HCT116 (cell line): Measurements from ENCODE around the gene NAA11. TPM values are rescaled to one million over a fixed set of nuclear protein-coding genes. Genes with fewer than 3 reads are reported as not detected.

Experiments
- ATAC-seq: fragments of 200-7000 bp; cut with Tn5 transposase; 2 replicates; pipeline ENCODE4 v1.9.1; 2020; ENCODE audit warnings: mild to moderate bottlenecking, moderate library complexity
- BruUV-seq: library from RNA; stranded (reverse); fragments of 400-500 nt; replicated peaks from 2 replicates; lab custom pipeline; 2021; lab: Mats Ljungman, UMichigan
- CTCF ChIA-PET: fragments of 300-600 bp; sonication (Branson Sonifier 250); formaldehyde crosslinking; loops from one replicate; lab custom pipeline; 2021; ENCODE audit warnings: antibody characterized with exemption; lab: Charles Lee
- POLR2A ChIA-PET: fragments of 300-600, 350-600 bp; sonication (Branson Sonifier 250); formaldehyde crosslinking; loops from one replicate; lab custom pipeline; 2021; ENCODE audit warnings: antibody characterized with exemption; lab: Charles Lee
- RAD21 ChIA-PET, 2 experiments: fragments of 300-600 bp; sonication (Branson Sonifier 250); formaldehyde crosslinking; loops; one replicate each; lab custom pipeline; 2023; ENCODE audit warnings: low total read pairs in 2 of 2; ENCODE audit not compliant: uncharacterized antibody in 2 of 2, unreplicated experiment in 2 of 2, low non-redundant PET in 1 of 2; lab: Charles Lee
- DNase-seq: peaks from one replicate; pipeline ENCODE4 v3.0.0-alpha.2; 2010; ENCODE audit warnings: low read depth, low spot score
- H2AFZ ChIP-seq: fragments of 200-600 bp; shearing (Covaris generic), sonication (generic); 2 replicates; pipeline ENCODE4 v1.6.1; 2017; ENCODE audit warnings: low read depth, mixed run types, mixed read lengths, antibody characterized with exemption, low read length; ENCODE audit not compliant: poor library complexity, severe bottlenecking
- H3K27ac ChIP-seq: 2 replicates; pipeline ENCODE4 v1.5.1; 2012; ENCODE audit warnings: low read depth, low read length
- H3K27me3 ChIP-seq: fragments of 200-600 bp; sonication (generic); 2 replicates; pipeline ENCODE4 v1.6.1; 2016; ENCODE audit warnings: mixed run types, low read length, mixed read lengths; ENCODE audit not compliant: insufficient read depth
- H3K36me3 ChIP-seq, 2 experiments: fragments of 200-500 bp in 1 of 2; fragments of 200-600 bp in 1 of 2; sonication (Bioruptor generic) in 1 of 2; sonication (generic) in 1 of 2; 2 replicates each; pipeline versions ENCODE4 v1.5.1 to v1.6.1; 2014 to 2016; ENCODE audit warnings: low read length in 2 of 2, inconsistent platforms in 1 of 2, mixed read lengths in 1 of 2, mixed run types in 1 of 2; ENCODE audit not compliant: insufficient read depth in 2 of 2, control insufficient read depth in 1 of 2
- H3K4me1 ChIP-seq, 2 experiments: fragments of 200-600 bp in 1 of 2; sonication (generic) in 1 of 2; 2 replicates each; pipeline versions ENCODE4 v1.5.1 to v1.6.1; 2012 to 2017; ENCODE audit warnings: low read length in 2 of 2, inconsistent platforms in 1 of 2, mild to moderate bottlenecking in 1 of 2, mixed read lengths in 1 of 2, mixed run types in 1 of 2, moderate library complexity in 1 of 2; ENCODE audit not compliant: insufficient read depth in 2 of 2, control insufficient read depth in 1 of 2
- H3K4me2 ChIP-seq: fragments of 200-600 bp; sonication (generic); 2 replicates; pipeline ENCODE4 v1.6.1; 2017; ENCODE audit warnings: mixed run types, low read length, mixed read lengths
- H3K4me3 ChIP-seq, 2 experiments: fragments of 200-600 bp in 1 of 2; sonication (generic) in 1 of 2; replicated peaks in 1 of 2; 2 replicates each; pipeline ENCODE4 v1.5.1; 2011 to 2016; ENCODE audit warnings: low read length in 2 of 2, control low read depth in 1 of 2, low read depth in 1 of 2, mild to moderate bottlenecking in 1 of 2, mixed read lengths in 1 of 2, mixed run types in 1 of 2
- H3K79me2 ChIP-seq: fragments of 200-600 bp; sonication (generic); 2 replicates; pipeline ENCODE4 v1.6.1; 2017; ENCODE audit warnings: mild to moderate bottlenecking, mixed run types, low read length, moderate library complexity, mixed read lengths; ENCODE audit not compliant: insufficient read depth
- H3K9ac ChIP-seq: fragments of 200-600 bp; sonication (generic); 2 replicates; pipeline ENCODE4 v1.6.1; 2016; ENCODE audit warnings: low read length, mixed read lengths
- H3K9me2 ChIP-seq: fragments of 200-600 bp; sonication (generic), shearing (Covaris generic); 2 replicates; pipeline ENCODE4 v1.6.1; 2017; ENCODE audit warnings: mixed run types, mild to moderate bottlenecking, moderate library complexity; ENCODE audit not compliant: insufficient read depth
- H3K9me3 ChIP-seq, 2 experiments: fragments of 200-500 bp in 1 of 2; fragments of 200-600 bp in 1 of 2; sonication (Bioruptor generic) in 1 of 2; sonication (generic) in 1 of 2; 2 replicates each; pipeline ENCODE4 v1.6.1; 2014 to 2017; ENCODE audit warnings: low read length in 2 of 2, mixed read lengths in 2 of 2, inconsistent platforms in 1 of 2, low read depth in 1 of 2, mild to moderate bottlenecking in 1 of 2, mixed run types in 1 of 2, moderate library complexity in 1 of 2; ENCODE audit not compliant: control insufficient read depth in 1 of 2, insufficient read depth in 1 of 2
- H4K20me1 ChIP-seq: fragments of 200-600 bp; sonication (generic), shearing (Covaris generic); 2 replicates; pipeline ENCODE4 v1.6.1; 2017; ENCODE audit warnings: mixed run types, mild to moderate bottlenecking, moderate library complexity; ENCODE audit not compliant: insufficient read depth
- CBX3 ChIP-seq: IDR thresholded peaks from 2 replicates; pipeline ENCODE4 v1.6.1; 2012; ENCODE audit warnings: low read depth
- CEBPB ChIP-seq: IDR thresholded peaks from 2 replicates; pipeline ENCODE4 v1.6.1; 2012; ENCODE audit warnings: low read depth
- ELF1 ChIP-seq: IDR thresholded peaks from 2 replicates; pipeline ENCODE4 v1.6.1; 2012; ENCODE audit warnings: low read depth, borderline replicate concordance
- EZH2 ChIP-seq: fragments of 200-600 bp; sonication (generic); IDR thresholded peaks from 2 replicates; pipeline ENCODE4 v1.6.1; 2017; ENCODE audit warnings: antibody characterized with exemption, mixed run types
- EZH2phosphoT487 ChIP-seq: fragments of 200-600 bp; IDR thresholded peaks from 2 replicates; pipeline ENCODE4 v1.6.1; 2018; ENCODE audit warnings: antibody characterized with exemption, borderline replicate concordance
- MAX ChIP-seq: IDR thresholded peaks from 2 replicates; pipeline ENCODE4 v1.6.1; 2012
- POLR2A ChIP-seq: IDR thresholded peaks from 2 replicates; pipeline ENCODE4 v1.7.0; 2011; ENCODE audit warnings: borderline replicate concordance; ENCODE audit not compliant: insufficient read depth, insufficient read length; ENCODE audit errors: extremely low read depth
- POLR2AphosphoS5 ChIP-seq: IDR thresholded peaks from 2 replicates; pipeline ENCODE4 v1.6.1; 2011; ENCODE audit warnings: mild to moderate bottlenecking, low read depth, low read length, moderate library complexity
- RAD21 ChIP-seq: IDR thresholded peaks from 2 replicates; pipeline ENCODE4 v1.6.1; 2012; ENCODE audit warnings: low read depth, mild to moderate bottlenecking
- SIN3A ChIP-seq: IDR thresholded peaks from 2 replicates; pipeline ENCODE4 v1.6.1; 2012; ENCODE audit warnings: low read depth
- SP1 ChIP-seq: IDR thresholded peaks from 2 replicates; pipeline ENCODE4 v1.6.1; 2012; ENCODE audit warnings: low read depth
- SRF ChIP-seq: IDR thresholded peaks from 2 replicates; pipeline ENCODE4 v1.6.1; 2012; ENCODE audit warnings: low read depth
- TCF7L2 ChIP-seq: IDR thresholded peaks from 2 replicates; pipeline ENCODE4 v1.7.0; 2011; ENCODE audit warnings: borderline replicate concordance, inconsistent platforms; ENCODE audit not compliant: insufficient read depth, insufficient read length; ENCODE audit errors: extremely low read depth
- intact Hi-C: fragments of 100-400 bp; cut with micrococcal nuclease; formaldehyde crosslinking; loops from 2 replicates; pipeline ENCODE4 v1.10.0; 2022
- total RNA-seq: library from RNA; stranded (reverse); gene quantifications from one replicate; pipeline ENCODE4 v1.2.1, GENCODE V29; 2021; ENCODE audit not compliant: unreplicated experiment
- TF ChIP-seq, protein P1 (sequence below): IDR thresholded peaks from 2 replicates; pipeline ENCODE4 v1.6.1; 2012
- TF ChIP-seq, protein P2 (sequence below), 3 experiments: fragments of 200-600 bp in 1 of 3; sonication (generic) in 1 of 3; IDR thresholded peaks in 2 of 3; conservative IDR thresholded peaks in 1 of 3; 2 replicates each; pipeline ENCODE4 v1.5.1; 2012 to 2017; ENCODE audit warnings: low read depth in 2 of 3, low read length in 2 of 3, antibody characterized with exemption in 1 of 3, borderline replicate concordance in 1 of 3, control low read depth in 1 of 3, mild to moderate bottlenecking in 1 of 3, mixed read lengths in 1 of 3, mixed run types in 1 of 3, moderate library complexity in 1 of 3; ENCODE audit not compliant: insufficient read depth in 1 of 3

Gene NAA11
- total RNA-seq, 1 experiment from 2014 or later, result not detected

- RAD21 ChIA-PET, result no interaction called here
- POLR2A ChIA-PET, result no interaction called here
- Histone ChIP-seq H3K9me2 (no peaks in the 10 kb centered on the region), H4K20me1 (no peaks in the 10 kb centered on the region; the same call in 1 of the 2 replicates), H3K4me3 (no peak overlapping the region), H3K27me3 (0 out of 2 replicates have a peak, but pooled peaks cover 4% of the 10 kb centered on the region), H3K79me2 (no peaks in the 10 kb centered on the region), H3K9me3 (no peaks in the 10 kb centered on the region), H2AFZ (no peak overlapping the region), H3K36me3 (no peaks in the 10 kb centered on the region), H3K4me2 (no peak overlapping the region), H3K9ac (no peak overlapping the region), H3K4me1 (no peaks in the 10 kb centered on the region), H3K27ac (no peak overlapping the region)
- ATAC-seq, result no peak
- BruUV-seq, result no TSS peak
- CTCF ChIA-PET, result no interaction called here
- no peak for TF ChIP-seq TCF7L2
- no peak for TF ChIP-seq SIN3A
- no peak for TF ChIP-seq CBX3
- TF ChIP-seq SRF, result no peak
- no peak for TF ChIP-seq POLR2AphosphoS5
- TF ChIP-seq, protein P1, sequence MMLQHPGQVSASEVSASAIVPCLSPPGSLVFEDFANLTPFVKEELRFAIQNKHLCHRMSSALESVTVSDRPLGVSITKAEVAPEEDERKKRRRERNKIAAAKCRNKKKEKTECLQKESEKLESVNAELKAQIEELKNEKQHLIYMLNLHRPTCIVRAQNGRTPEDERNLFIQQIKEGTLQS, result no peak
- TF ChIP-seq, protein P2, sequence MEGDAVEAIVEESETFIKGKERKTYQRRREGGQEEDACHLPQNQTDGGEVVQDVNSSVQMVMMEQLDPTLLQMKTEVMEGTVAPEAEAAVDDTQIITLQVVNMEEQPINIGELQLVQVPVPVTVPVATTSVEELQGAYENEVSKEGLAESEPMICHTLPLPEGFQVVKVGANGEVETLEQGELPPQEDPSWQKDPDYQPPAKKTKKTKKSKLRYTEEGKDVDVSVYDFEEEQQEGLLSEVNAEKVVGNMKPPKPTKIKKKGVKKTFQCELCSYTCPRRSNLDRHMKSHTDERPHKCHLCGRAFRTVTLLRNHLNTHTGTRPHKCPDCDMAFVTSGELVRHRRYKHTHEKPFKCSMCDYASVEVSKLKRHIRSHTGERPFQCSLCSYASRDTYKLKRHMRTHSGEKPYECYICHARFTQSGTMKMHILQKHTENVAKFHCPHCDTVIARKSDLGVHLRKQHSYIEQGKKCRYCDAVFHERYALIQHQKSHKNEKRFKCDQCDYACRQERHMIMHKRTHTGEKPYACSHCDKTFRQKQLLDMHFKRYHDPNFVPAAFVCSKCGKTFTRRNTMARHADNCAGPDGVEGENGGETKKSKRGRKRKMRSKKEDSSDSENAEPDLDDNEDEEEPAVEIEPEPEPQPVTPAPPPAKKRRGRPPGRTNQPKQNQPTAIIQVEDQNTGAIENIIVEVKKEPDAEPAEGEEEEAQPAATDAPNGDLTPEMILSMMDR (IDR thresholded peaks at IDR 0.05 in 2 of 3, conservative IDR thresholded peaks at IDR 0.05 in 1 of 3; ENCODE audit: borderline replicate concordance in 1 of 3, insufficient read depth in 1 of 3, low read depth in 2 of 3, low read length in 2 of 3), result no peak
- TF ChIP-seq RAD21, result no peak
- DNase-seq, result no peak
- intact Hi-C loops, result no loop called here
Measured at GRCh38 chr4:79330720-79331119, 4.9 kb upstream of the NAA11 start.

DNA sequence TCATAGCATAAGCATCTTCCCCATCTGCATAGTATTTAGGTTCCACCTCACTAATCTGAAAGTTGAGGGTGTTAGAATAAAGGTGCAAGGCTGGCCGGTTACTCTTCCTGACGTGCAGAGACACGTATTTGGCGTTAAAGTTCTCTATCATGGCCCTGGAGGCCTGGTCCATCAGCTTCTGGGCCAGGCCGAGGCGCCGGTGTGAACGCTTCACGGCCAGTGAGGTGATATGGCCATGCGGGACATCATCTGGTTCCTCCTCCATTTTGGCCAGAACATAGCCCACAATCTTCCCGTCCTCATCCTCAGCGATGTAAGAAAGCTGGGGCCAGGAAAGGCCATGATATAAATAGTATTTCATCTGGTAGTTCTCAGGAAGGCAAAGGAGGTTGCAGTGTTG, 425 bp downstream of the NAA11 start:
- H3K4me2 ChIP-seq, result no peak overlapping the region
- CTCF ChIA-PET, result no interaction called here
- no peaks in the 10 kb centered on the region for H3K36me3 ChIP-seq
- peaks cover 8% of the 10 kb centered on the region for H3K27me3 ChIP-seq
- no peaks in the 10 kb centered on the region for H3K9me2 ChIP-seq
- H3K4me3 ChIP-seq, result no peak overlapping the region
- RAD21 ChIA-PET, result no interaction called here
- H4K20me1 ChIP-seq, result no peaks in the 10 kb centered on the region
- H3K9ac ChIP-seq, result no peak overlapping the region
- DNase-seq, result no peak
- no peak for ATAC-seq
- H3K27ac ChIP-seq, result no peak overlapping the region
- no peaks in the 10 kb centered on the region for H3K9me3 ChIP-seq
- intact Hi-C loops, result no loop called here
- no peaks in the 10 kb centered on the region for H3K4me1 ChIP-seq
- POLR2A ChIA-PET, result no interaction called here
- H3K79me2 ChIP-seq, result no peaks in the 10 kb centered on the region
- BruUV-seq, result no TSS peak
- H2AFZ ChIP-seq, result no peak overlapping the region
- TF ChIP-seq POLR2AphosphoS5 (no peak), SP1 (no peak), POLR2A (no peak), CEBPB (no peak), SRF (no peak), MAX (no peak), EZH2 (no peak), EZH2phosphoT487 (no peak), SIN3A (no peak), ELF1 (no peak)
- TF ChIP-seq, protein P2 (IDR thresholded peaks at IDR 0.05 in 2 of 3, conservative IDR thresholded peaks at IDR 0.05 in 1 of 3; ENCODE audit: borderline replicate concordance in 1 of 3, insufficient read depth in 1 of 3, low read depth in 2 of 3, low read length in 2 of 3), result no peak
